Loucy (cell line): ENCODE data around the gene BRPF3.

Source experiments
- CTCF ChIP-seq: fragments of 200-600 bp; sonication (generic); conservative IDR thresholded peaks from 2 replicates; pipeline ENCODE4 v1.5.1; 2014; ENCODE audit warnings: mild to moderate bottlenecking, antibody characterized with exemption, low read length
- EZH2phosphoT487 ChIP-seq: fragments of 200-600 bp; IDR thresholded peaks from 2 replicates; pipeline ENCODE4 v1.6.1; 2018; ENCODE audit warnings: antibody characterized with exemption, mild to moderate bottlenecking, moderate library complexity, borderline replicate concordance

GRCh38 chr6:36207155-36207554, 10.6 kb downstream of the BRPF3 start:
- no peak for TF ChIP-seq CTCF
- TF ChIP-seq EZH2phosphoT487: no peak
